Type B pancreatic cell (in vitro differentiated cells): ENCODE measurements around the gene MEMO1. TPM values are rescaled to one million over a fixed set of nuclear protein-coding genes. Genes with fewer than 3 reads are reported as not detected.
A peak's percentile ranks its signal among the peaks of the same experiment; 100 is the strongest.
"Not testable (repeated sequence)": the region's sequence is repeated elsewhere in the genome, so short reads cannot be mapped to it uniquely, and the experiment has no call there.

Experiments
- DNase-seq: peaks from one replicate; pipeline ENCODE4 v3.0.0; 2021; ENCODE audit warnings: mixed read lengths; ENCODE audit not compliant: unreplicated experiment; ENCODE audit errors: extremely low spot score
- H3K27ac Mint-ChIP-seq: 2 replicates; pipeline ENCODE4 v1.8.0; 2021; ENCODE audit warnings: mild to moderate bottlenecking, mixed read lengths
- H3K27me3 Mint-ChIP-seq: 2 replicates; pipeline ENCODE4 v1.8.0; 2021; ENCODE audit warnings: mixed read lengths
- H3K36me3 Mint-ChIP-seq: 2 replicates; pipeline ENCODE4 v1.8.0; 2021; ENCODE audit warnings: mixed read lengths
- H3K4me1 Mint-ChIP-seq: one replicate; pipeline ENCODE4 v1.8.0; 2021; ENCODE audit warnings: mixed read lengths; ENCODE audit not compliant: unreplicated experiment
- H3K4me3 Mint-ChIP-seq: 2 replicates; pipeline ENCODE4 v1.8.0; 2021; ENCODE audit warnings: mild to moderate bottlenecking, mixed read lengths
- H3K9me3 Mint-ChIP-seq: 2 replicates; pipeline ENCODE4 v1.8.0; 2021; ENCODE audit warnings: mixed read lengths
- CTCF ChIP-seq: fragments of 200-600 bp; sonication (generic); conservative IDR thresholded peaks from 2 replicates; pipeline ENCODE4 v1.5.0; 2021; ENCODE audit warnings: antibody characterized with exemption, mild to moderate bottlenecking
- total RNA-seq: library from RNA; stranded (reverse); gene quantifications from 2 replicates; pipeline ENCODE4 v1.2.1, GENCODE V29; 2021; ENCODE audit warnings: low replicate concordance

Gene MEMO1
- total RNA-seq, 1 donor from 2014 or later: 48.5 TPM

GRCh38 chr2:31962757-31963361, 47.9 kb downstream of the MEMO1 start:
- no peak for DNase-seq
- no peak overlapping the region for H3K4me3 Mint-ChIP-seq
- H3K27me3 Mint-ChIP-seq: no peaks in the 10 kb centered on the region
- H3K36me3 Mint-ChIP-seq: peaks cover 7% of the 10 kb centered on the region
- no peaks in the 10 kb centered on the region for H3K9me3 Mint-ChIP-seq
- peaks cover 12% of the 10 kb centered on the region for H3K4me1 Mint-ChIP-seq
- TF ChIP-seq CTCF: no peak
- peak overlapping the region; percentile 17 for H3K27ac Mint-ChIP-seq

GRCh38 chr2:31958140-31958717, 52.6 kb downstream of the MEMO1 start:
- no peak overlapping the region for H3K4me3 Mint-ChIP-seq
- no peaks in the 10 kb centered on the region for H3K9me3 Mint-ChIP-seq
- H3K27ac Mint-ChIP-seq: peak overlapping the region; percentile 35
- no peak for TF ChIP-seq CTCF
- DNase-seq: no peak
- no peaks in the 10 kb centered on the region for H3K27me3 Mint-ChIP-seq
- peaks cover 9% of the 10 kb centered on the region for H3K36me3 Mint-ChIP-seq
- peaks cover 16% of the 10 kb centered on the region for H3K4me1 Mint-ChIP-seq

- no peak for TF ChIP-seq CTCF
- no peak for DNase-seq
- peaks cover 16% of the 10 kb centered on the region for H3K4me1 Mint-ChIP-seq
- H3K27me3 Mint-ChIP-seq: no peaks in the 10 kb centered on the region
- peak overlapping the region; percentile 35 for H3K27ac Mint-ChIP-seq
- H3K36me3 Mint-ChIP-seq: peaks cover 3% of the 10 kb centered on the region
- no peaks in the 10 kb centered on the region for H3K9me3 Mint-ChIP-seq
- H3K4me3 Mint-ChIP-seq: no peak overlapping the region
These were observed 53.3 kb downstream of the MEMO1 start for GRCh38 chr2:31957354-31958139.

GRCh38 chr2:31956934-31957333, 53.9 kb downstream of the MEMO1 start:
- H3K36me3 Mint-ChIP-seq, DNase-seq, H3K4me3 Mint-ChIP-seq, H3K27ac Mint-ChIP-seq, H3K27me3 Mint-ChIP-seq, H3K9me3 Mint-ChIP-seq: not testable (repeated sequence)
- peaks cover 16% of the 10 kb centered on the region for H3K4me1 Mint-ChIP-seq

GRCh38 chr2:31956312-31956711, 54.5 kb downstream of the MEMO1 start:
- H3K9me3 Mint-ChIP-seq: no peaks in the 10 kb centered on the region
- no peak overlapping the region for H3K4me3 Mint-ChIP-seq
- DNase-seq: no peak
- no peak overlapping the region for H3K27ac Mint-ChIP-seq
- H3K36me3 Mint-ChIP-seq: peaks cover 3% of the 10 kb centered on the region
- no peaks in the 10 kb centered on the region for H3K27me3 Mint-ChIP-seq
- peaks cover 16% of the 10 kb centered on the region for H3K4me1 Mint-ChIP-seq
- no peak for TF ChIP-seq CTCF

GRCh38 chr2:31953095-31953494, 57.7 kb downstream of the MEMO1 start:
- H3K27ac Mint-ChIP-seq, H3K27me3 Mint-ChIP-seq, H3K36me3 Mint-ChIP-seq, H3K4me3 Mint-ChIP-seq, H3K9me3 Mint-ChIP-seq, DNase-seq, H3K4me1 Mint-ChIP-seq: not testable (repeated sequence)
